TTC549 (cell line): Measurements from ENCODE around the gene PROK1.

ENCODE experiments used
- FAIRE-seq: peaks from 2 replicates; lab custom pipeline; 2012; peaks lifted over from hg19 to GRCh38; lab: Jason Lieb, UNC

PROK1 gene

DNA sequence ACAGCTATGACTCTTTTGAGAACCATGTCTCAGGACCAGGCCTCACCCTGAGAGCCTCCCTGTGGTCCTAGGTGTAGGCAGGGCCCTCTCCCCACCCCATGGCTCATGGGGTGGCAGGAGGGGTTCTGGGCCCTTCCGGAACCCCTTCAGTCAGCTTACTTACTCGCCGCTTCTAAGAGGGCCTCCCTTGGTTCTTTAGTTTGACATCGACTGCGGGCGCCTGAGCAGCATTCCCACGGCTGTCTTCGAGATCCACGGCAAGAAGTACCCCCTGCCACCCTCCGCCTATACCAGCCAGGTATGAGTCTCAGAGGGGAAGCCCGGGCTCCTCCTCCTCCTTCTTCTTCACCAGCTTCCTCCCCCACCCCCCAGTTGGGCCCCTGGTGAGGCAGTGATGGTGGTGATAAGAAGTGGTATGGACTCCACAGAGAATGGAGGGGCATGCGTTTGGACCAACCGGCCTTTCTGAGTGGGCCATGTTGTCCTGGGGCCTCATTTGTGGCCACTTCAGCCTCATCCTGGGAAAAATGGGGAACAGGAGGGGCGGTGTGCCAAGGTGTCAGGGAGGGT, 39.1 kb downstream of the PROK1 start:
- FAIRE-seq = no peak

- FAIRE-seq = no peak
These were observed 40.0 kb downstream of the PROK1 start for GRCh38 chr1:110490791-110491451.

GRCh38 chr1:110492573-110492972, 41.6 kb downstream of the PROK1 start:
- FAIRE-seq = no peak

DNA sequence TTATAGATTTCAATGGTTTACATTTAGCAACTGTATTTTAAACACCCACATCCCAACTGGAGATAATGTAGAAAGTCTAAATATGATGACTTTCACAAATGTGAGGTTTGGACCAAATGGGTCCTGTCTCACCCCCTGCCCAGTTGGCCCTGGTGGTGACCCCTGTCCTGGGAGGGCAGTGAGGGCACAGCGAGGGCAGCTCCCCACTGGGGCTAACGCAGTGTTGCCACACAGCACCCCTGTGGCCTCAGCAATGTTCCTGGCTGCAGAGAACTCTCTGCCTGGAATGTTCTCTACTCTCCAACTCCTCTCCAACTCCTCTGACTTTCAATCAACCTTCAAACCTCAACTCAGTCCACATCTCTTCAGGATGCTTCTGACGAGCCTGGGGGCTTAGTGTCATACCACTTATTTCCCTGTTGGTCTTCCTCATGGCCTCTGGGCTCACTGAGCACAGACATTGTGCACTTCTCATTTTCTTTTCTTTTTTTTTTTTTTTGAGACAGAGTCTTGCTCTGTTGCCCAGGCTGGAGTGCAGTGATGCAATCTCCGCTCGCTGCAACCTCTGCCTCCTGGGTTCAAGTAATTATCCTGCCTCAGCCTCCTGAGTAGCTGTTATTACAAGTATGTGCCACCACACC, 42.2 kb downstream of the PROK1 start:
- no peak for FAIRE-seq

GRCh38 chr1:110494036-110494435, 43.1 kb downstream of the PROK1 start:
- FAIRE-seq = no peak

GRCh38 chr1:110494522-110495406, 43.8 kb downstream of the PROK1 start:
- FAIRE-seq = no peak

DNA sequence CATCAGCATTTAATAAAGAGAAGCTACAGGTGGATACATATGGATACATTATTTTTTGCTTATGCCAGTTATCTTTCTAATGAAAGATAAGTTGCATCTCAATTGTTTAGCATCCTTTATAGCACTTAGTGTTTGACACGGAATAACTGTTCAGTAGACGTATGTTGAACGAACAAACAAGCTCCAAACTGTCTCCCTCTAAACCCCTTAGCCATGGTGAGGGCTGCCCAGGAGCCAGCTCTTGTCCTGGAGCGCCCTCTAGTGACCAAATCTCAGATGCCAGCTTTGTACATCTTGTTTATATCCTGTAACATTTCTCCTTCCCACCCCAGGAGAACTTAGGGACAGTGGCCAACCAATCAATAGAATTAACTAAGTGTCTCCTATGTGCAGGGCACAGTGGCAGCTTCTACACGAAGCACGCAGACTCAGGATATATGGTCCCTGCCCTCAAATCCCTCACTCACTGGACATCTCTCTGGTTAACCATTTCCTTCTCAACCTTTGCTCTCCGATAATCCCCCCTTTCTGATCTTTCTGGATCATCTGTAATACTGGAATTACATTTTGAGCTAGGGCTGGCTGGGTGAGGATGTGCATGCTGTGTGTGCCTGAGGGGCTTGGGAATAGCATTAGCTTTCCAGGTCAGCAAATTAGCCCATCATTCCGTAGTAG, 45.1 kb downstream of the PROK1 start:
- FAIRE-seq = peak; percentile 25

DNA sequence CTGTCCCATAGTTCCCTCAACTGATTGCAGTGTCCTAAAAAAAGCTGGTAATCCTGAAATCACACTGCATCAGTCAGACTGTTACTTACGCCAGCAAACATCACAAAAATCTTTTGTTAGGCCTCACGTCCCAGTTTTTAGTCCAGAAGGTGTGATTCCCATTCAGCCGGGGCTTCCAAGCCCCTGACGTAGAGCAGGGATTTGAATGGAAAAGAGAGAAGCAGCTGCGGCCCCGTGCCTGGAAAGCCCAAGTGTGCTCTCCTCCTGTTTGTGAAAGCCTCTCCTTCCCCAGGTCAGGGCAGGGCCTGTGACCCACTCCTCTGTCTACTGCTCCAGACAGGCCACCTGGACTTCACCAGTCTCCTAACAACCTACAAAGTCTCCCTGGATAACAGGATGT, 47.3 kb downstream of the PROK1 start:
- no peak for FAIRE-seq

DNA sequence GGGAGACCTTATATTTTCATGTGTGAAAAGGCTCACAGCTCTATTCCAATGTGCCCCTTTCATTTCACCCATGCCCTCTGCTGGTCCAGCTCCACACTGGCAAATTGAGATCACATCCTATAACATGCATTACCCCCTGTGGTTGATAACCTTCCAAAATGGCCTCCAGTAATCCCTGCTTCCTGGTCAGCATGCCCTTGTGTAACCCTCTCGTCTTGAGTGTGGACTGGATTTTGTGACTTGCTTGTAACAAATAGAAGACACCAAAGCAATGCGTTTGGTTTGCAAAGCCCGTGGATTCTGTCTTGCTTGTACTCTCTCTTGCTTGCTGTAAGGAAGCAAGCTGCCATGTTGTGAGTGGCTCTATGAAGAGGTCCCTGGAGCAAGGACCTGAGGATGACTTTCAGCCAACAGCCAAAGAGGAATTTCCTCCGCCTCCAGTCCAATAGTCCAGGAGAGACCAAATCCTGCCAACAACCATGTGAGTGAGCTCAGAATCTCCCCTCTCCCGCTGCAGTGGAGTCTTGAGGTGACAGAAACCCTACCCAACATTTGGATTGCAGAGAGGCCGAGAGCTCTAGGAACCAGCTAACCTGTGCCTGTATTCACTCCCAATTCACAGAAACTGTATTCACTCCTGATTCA, 50.7 kb downstream of the PROK1 start:
- no peak for FAIRE-seq

- FAIRE-seq = no peak
These were observed 51.6 kb downstream of the PROK1 start for GRCh38 chr1:110502402-110503151.

DNA sequence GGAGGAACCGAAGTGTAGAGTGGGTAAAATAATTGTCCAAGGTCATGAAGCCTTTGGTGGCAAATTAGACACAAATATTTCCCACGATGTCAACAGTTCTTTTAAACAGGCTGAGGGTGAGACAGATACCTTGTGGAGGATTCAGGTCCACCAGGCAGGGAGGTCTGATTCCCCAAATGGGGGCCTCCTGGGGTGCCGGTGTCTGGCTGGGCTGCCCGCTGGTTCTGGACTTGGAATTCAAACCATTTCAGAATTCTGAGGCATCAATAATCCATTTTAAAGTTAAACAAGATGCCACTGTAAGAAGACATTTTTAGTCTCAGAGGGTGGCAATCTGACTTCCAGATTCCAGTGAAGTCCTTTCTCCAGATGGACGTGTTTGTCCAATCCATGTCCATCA, 52.5 kb downstream of the PROK1 start:
- no peak for FAIRE-seq

GRCh38 chr1:110504226-110504625, 53.3 kb downstream of the PROK1 start:
- FAIRE-seq = no peak

- no peak for FAIRE-seq
These were observed 54.6 kb downstream of the PROK1 start for GRCh38 chr1:110505596-110505995.

GRCh38 chr1:110506541-110506940, 55.6 kb downstream of the PROK1 start:
- FAIRE-seq = no peak
